Measurements from ENCODE around the gene ADAMTSL1. TPM values are rescaled to one million over a fixed set of nuclear protein-coding genes. Genes with fewer than 3 reads are reported as not detected.
A peak's percentile ranks its signal among the peaks of the same experiment; 100 is the strongest.

Gene ADAMTSL1
- total RNA-seq, 3 donors from 2014 or later = 3.6 to 7.5 (median 4.2) TPM

DNA sequence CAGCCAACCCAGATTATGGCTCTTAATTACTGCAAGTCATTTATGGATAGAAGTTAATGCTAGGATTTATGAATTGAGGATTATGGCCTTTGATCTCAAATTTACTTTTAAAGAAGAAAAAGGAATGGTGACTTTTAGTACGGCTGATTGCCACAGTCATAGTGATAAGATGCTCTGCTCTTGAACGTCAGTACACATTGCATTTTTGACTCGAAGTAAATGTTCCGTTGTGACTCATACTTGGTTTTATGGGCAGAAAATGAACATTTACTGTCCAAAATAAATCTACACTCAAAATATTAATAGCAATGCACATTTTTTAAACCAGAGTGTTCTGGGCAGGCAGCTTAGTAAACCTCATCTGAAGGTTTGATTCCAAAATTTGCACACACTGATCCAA, 830 bp downstream of the ADAMTSL1 start:
- Histone ChIP-seq H3K9me3 (peaks cover 0 to 2% of the 10 kb centered on the region in 2 donors), H3K4me1 (no peaks in the 10 kb centered on the region), H3K27ac (peak overlapping the region in 1 of 2 donors; percentile 17), H3K4me3 (peak overlapping the region; percentile 34 to 62 (median 35)), H3K27me3 (no peaks in the 10 kb centered on the region), H3K36me3 (no peaks in the 10 kb centered on the region)
- intact Hi-C loops (cut with DNase I; ENCODE audit: low total_unique reads) = no loop called here
- TF ChIP-seq POLR2A (IDR thresholded peaks at IDR 0.05) (no peak), POLR2AphosphoS5 (IDR thresholded peaks at IDR 0.05) (no peak)
- TF ChIP-seq, protein P1, sequence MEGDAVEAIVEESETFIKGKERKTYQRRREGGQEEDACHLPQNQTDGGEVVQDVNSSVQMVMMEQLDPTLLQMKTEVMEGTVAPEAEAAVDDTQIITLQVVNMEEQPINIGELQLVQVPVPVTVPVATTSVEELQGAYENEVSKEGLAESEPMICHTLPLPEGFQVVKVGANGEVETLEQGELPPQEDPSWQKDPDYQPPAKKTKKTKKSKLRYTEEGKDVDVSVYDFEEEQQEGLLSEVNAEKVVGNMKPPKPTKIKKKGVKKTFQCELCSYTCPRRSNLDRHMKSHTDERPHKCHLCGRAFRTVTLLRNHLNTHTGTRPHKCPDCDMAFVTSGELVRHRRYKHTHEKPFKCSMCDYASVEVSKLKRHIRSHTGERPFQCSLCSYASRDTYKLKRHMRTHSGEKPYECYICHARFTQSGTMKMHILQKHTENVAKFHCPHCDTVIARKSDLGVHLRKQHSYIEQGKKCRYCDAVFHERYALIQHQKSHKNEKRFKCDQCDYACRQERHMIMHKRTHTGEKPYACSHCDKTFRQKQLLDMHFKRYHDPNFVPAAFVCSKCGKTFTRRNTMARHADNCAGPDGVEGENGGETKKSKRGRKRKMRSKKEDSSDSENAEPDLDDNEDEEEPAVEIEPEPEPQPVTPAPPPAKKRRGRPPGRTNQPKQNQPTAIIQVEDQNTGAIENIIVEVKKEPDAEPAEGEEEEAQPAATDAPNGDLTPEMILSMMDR (IDR thresholded peaks at IDR 0.05) = no peak
- no peak for DNase-seq (ENCODE audit: low spot score in 2 of 2)

DNA sequence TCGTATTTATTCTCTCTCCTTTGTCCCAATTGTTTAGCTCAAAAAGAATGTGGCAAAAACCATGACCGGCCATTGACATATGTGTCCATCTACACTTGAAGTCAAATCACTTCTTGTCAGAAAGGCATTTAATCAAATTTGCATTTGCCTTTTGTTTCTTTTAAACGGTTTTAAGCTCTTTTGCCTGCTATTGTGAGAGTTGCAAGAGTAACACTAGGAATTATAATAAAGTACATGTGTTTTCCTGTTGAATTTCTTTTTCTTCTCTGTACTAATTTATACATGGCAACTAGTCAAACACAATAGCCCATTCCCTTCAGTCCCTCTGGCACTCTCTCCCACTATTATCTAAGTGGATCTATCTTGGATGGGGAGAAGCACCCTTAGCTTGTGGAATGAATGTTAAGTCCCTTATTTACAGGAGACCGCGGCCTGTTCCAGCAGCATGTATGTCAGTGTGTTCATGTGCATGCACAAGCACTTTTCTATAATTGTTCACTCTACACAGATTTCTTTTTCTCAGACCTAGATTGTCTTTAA, 3.2 kb downstream of the ADAMTSL1 start:
- Histone ChIP-seq H3K4me3 (no peak overlapping the region), H3K36me3 (no peaks in the 10 kb centered on the region), H3K27me3 (no peaks in the 10 kb centered on the region), H3K4me1 (no peaks in the 10 kb centered on the region), H3K27ac (no peak overlapping the region), H3K9me3 (no peaks in the 10 kb centered on the region)
- DNase-seq (ENCODE audit: low spot score in 2 of 2) = no peak
- no peak for TF ChIP-seq POLR2A (IDR thresholded peaks at IDR 0.05)
- TF ChIP-seq, protein P1 (IDR thresholded peaks at IDR 0.05) = no peak
- TF ChIP-seq POLR2AphosphoS5 (IDR thresholded peaks at IDR 0.05) = no peak
- intact Hi-C loops (cut with DNase I; ENCODE audit: low total_unique reads) = no loop called here

DNA sequence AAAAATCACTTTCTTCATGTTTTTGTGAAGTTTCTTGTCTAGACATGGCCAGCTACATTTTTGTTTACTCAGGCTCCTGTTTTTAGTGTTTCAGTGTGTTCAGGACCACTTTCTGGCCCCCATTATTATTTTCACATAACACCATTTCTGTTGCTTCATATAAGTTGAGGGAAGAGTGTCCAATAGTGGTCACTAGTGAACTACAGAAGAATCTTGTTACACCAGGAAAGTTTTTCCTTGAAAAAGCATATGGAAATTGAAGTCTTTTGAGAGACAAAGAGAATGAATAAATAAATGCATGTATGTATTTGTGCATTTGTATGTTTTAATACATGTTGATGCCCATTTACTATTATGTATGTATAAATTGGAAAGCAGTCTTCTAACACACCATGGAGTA, 3.8 kb downstream of the ADAMTSL1 start:
- Histone ChIP-seq H3K4me3 (no peak overlapping the region), H3K4me1 (no peaks in the 10 kb centered on the region), H3K9me3 (no peaks in the 10 kb centered on the region), H3K36me3 (no peaks in the 10 kb centered on the region), H3K27ac (no peak overlapping the region), H3K27me3 (no peaks in the 10 kb centered on the region)
- intact Hi-C loops (cut with DNase I; ENCODE audit: low total_unique reads) = no loop called here
- TF ChIP-seq POLR2AphosphoS5 (IDR thresholded peaks at IDR 0.05) (no peak), POLR2A (IDR thresholded peaks at IDR 0.05) (no peak)
- no peak for DNase-seq (ENCODE audit: low spot score in 2 of 2)

DNA sequence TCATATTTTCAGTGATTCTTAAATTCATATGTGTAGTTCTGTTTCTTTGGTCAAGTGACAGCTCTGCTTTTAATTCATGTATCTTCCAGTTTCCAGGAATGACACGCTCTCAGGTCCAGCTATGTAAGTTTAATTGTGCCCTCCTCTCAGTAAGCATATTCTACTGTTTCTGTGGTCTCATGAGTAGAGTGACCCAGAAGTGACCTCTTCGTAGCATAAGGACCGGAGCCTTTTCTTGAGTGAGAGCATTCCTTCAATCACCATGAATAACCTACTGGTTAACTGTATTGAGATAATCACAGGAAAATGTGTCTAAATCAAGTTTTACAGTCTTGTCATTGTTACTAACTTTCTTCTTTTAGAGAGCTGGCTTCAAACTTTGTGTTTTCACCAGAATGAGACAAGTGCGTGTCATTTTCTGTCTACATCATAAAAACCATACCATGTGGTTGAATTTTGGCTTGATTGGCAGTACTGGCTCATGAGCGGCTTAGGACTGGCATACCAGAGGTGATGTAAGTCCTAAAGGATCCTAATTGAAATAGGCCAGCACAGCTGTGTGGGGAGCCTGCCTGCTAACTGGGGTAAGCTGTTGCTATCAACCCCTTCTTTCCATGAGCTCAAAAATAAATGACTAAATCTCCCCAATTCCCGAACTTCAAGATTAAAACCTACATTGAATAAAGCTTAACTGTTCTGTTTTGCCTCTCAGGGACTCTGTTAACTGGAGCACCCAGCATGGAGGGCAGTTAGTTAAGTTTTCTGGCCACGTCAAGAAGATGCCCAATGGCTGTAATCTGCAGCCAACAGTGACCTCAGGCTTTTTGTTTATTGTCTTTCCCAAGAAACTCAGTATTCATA, 4.8 kb downstream of the ADAMTSL1 start:
- Histone ChIP-seq H3K4me1 (no peaks in the 10 kb centered on the region), H3K36me3 (no peaks in the 10 kb centered on the region), H3K4me3 (no peak overlapping the region), H3K27ac (no peak overlapping the region), H3K9me3 (no peaks in the 10 kb centered on the region), H3K27me3 (no peaks in the 10 kb centered on the region)
- intact Hi-C loops (cut with DNase I; ENCODE audit: low total_unique reads) = no loop called here
- TF ChIP-seq POLR2AphosphoS5 (IDR thresholded peaks at IDR 0.05) (no peak), POLR2A (IDR thresholded peaks at IDR 0.05) (no peak)
- TF ChIP-seq, protein P1 (IDR thresholded peaks at IDR 0.05) = no peak
- DNase-seq (ENCODE audit: low spot score in 2 of 2) = no peak

DNA sequence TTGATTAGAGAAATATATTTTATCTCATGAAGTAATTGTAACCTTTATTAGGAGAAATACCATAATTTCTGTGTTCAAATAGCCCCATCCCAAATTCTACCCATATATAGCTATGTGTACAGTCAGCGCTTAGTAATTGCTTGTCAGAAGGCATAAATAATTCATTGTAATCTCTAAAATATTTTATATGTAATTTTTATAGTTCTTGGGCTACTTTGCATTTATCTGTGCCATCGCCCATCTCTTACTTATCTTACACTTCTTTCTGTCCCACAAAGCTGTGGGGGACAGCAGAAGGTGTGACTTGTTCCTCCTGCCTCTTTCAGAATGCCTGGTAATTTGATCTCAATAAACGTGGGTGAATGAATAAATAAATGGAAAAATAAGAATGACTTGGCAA, 5.5 kb downstream of the ADAMTSL1 start:
- Histone ChIP-seq H3K36me3 (no peaks in the 10 kb centered on the region), H3K4me3 (no peak overlapping the region), H3K27me3 (no peaks in the 10 kb centered on the region), H3K27ac (no peak overlapping the region), H3K4me1 (no peaks in the 10 kb centered on the region), H3K9me3 (no peaks in the 10 kb centered on the region)
- no peak for DNase-seq (ENCODE audit: low spot score in 2 of 2)
- TF ChIP-seq POLR2A (IDR thresholded peaks at IDR 0.05) (no peak), POLR2AphosphoS5 (IDR thresholded peaks at IDR 0.05) (no peak)
- TF ChIP-seq, protein P1 (IDR thresholded peaks at IDR 0.05) = no peak
- intact Hi-C loops (cut with DNase I; ENCODE audit: low total_unique reads) = no loop called here
